ENCODE data around the gene NINJ2.
"Not testable (repeated sequence)": the region's sequence is repeated elsewhere in the genome, so short reads cannot be mapped to it uniquely, and the experiment has no call there.

Gene NINJ2

DNA sequence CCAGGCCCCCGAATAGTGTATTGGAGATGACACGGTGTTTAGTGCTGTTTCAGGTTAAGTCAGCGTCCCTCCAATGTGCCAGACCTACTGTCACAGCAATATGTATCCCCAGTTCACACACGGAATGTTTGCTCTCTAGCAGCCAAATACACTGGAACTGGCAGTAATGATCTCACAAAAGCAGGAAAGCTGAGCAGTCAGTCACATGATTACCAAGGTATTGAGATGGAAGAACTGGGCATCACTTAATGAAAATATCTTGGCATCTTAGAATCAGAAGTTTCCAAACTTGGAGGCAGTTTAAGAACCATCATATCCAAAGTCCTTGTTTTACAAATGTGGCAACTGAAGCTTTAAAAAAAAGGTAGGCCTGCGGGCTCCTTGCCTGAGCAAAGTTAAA lies 23.3 kb downstream of the NINJ2 start:
- no peak for DNase-seq

- DNase-seq: no peak
Observed at GRCh38 chr12:639566-639965, 23.7 kb downstream of the NINJ2 start.

GRCh38 chr12:638953-639557 lies 24.2 kb downstream of the NINJ2 start:
- no peak for DNase-seq

DNA sequence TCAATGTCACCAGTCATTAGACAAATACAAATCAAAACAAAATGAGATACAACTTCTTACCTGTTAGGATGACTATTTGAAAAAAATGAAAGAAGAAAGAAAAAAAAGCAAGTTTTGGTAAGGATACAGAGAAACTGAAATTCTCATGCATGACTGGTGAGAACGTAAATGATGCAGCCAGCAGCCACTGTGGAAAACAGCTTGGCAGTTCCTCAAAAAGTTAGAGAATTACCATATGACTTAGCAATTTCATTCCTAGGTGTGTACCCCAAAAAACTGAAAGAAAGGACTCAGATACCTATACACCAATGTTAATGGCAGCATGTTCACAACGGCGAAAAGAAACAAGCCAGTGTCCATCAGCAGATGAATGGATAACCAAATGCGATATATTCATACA lies 26.6 kb downstream of the NINJ2 start:
- no peak for DNase-seq

DNA sequence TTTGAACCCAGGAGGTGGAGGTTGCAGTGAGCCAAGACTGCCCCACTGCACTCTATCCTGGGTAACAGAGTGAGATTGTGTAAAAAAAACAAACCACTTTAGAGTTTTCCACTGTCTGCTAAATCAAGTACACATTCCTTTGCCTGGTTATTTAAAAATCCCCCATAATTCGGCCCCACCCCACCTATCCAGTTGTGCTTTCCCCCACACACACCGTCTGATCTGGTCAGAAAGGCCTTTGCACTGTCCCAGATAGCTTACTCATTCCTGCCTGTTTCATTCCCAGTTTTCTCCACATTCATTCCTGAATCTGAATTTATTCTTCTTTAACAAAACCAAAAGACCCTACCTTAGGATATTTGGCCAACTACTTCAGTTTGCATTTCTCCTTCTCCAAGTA lies 29.5 kb downstream of the NINJ2 start:
- DNase-seq: no peak

DNA sequence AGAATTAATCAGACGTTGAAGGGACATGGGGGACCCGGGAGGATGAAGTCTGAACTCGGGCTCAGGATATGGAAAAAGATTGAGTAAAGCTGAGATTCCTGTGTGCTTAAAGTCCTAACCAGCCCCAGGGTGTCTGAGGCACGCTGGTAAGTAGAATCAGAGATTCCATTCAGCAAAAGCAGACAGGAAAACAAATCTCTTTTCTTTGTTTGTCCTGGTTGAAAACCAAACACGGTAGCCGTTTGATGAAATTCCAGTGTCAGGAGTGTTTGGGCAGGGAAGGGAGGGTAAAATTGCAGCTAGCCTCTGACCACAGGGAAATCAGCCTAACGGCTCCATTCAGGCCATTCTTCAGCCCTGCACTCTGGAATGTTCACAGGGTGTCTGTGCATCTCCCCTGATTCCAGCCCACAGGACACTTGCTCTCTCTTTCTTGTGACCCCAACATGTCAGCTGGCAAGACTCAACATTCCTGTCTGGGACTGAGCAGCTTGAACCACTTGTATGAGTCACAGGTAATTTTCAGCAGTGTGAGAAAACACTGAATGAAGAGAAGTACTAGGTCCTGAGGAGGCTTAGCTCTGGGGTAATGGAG lies 31.0 kb downstream of the NINJ2 start:
- no peak for DNase-seq

- DNase-seq: peak; percentile 79
Observed at GRCh38 chr12:630656-631632, 32.3 kb downstream of the NINJ2 start.

GRCh38 chr12:628742-629078 lies 34.5 kb downstream of the NINJ2 start:
- DNase-seq: not testable (repeated sequence)

DNA sequence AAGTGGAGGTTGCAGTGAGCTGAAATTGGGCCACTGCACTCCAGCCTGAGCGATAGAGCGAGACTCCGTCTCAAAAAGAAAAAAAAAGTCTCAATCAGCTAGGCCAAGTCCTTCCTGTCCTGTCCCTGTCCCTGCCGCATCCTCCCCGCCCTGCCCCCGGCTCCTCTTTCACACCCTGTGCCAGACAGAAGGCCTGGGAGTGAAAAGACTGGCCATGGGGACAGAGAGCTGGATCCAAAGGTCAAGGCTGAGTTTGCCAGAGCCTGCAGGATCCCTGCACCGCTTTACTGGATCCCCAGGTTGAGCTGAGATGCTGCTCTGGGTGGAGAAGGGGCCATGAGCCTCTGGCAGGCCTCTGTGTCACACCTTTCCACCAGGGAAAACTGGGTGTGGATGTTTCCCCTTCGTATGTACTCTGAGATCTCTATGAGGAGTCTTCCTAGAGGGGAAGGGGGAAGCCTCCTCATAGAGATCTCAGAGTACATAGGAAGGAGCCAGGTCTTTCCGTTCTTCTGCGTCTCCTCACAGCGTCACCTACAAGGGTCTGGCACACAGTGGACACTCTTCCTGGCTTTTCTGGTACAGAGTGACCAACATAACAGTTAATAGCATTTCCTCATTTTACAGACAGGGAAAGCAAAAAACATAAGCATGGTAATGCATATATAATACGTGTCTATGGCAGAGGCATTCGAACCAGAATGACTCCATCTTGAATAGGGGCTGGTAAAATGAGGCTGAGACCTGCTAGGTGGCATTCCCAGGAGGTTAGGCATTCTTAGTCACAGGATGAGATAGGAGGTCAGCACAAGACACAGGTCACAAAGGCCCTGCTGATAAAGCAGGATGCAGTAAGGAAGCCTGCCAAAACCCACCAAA lies 35.1 kb downstream of the NINJ2 start:
- DNase-seq: no peak

DNA sequence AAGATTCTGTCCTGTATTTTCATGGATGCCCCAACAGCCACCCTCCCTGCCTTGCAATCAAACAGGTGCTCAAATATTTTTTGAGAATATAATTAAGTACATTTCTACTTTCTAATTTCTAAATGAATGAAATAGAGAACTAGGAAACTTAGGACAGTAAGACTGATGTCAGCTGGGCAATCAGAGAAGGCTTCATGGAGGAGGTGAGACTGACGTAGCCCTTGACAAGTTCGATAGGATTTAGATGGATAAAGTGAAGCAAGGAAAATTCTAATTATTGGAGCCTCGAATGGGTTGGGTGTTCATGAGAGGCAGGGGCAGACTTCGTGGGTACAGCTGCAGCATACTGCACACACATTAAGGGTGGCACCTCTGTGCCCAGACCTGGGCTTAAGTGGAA lies 36.0 kb downstream of the NINJ2 start:
- DNase-seq: no peak

DNA sequence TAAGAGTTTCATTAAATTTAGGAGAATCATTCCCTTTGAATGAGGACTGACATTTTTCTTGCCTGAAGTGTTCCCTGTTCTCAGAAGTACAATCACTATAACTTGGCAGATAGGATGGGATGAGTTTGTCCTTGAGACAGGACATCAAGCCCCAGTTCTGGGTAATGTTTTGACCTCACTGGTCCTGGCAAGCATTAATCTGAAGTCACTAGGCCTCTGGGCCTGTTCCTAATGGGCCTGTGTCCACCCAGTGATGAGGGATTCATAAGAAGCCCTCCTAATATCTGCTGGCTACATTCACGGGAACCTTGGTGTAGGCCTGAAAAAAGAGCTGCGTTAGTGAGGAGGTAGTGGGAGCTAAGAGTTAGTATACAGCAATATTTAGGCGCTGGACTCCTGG lies 37.2 kb downstream of the NINJ2 start:
- DNase-seq: no peak

- DNase-seq: no peak
Observed at GRCh38 chr12:623865-624372, 39.3 kb downstream of the NINJ2 start.

DNA sequence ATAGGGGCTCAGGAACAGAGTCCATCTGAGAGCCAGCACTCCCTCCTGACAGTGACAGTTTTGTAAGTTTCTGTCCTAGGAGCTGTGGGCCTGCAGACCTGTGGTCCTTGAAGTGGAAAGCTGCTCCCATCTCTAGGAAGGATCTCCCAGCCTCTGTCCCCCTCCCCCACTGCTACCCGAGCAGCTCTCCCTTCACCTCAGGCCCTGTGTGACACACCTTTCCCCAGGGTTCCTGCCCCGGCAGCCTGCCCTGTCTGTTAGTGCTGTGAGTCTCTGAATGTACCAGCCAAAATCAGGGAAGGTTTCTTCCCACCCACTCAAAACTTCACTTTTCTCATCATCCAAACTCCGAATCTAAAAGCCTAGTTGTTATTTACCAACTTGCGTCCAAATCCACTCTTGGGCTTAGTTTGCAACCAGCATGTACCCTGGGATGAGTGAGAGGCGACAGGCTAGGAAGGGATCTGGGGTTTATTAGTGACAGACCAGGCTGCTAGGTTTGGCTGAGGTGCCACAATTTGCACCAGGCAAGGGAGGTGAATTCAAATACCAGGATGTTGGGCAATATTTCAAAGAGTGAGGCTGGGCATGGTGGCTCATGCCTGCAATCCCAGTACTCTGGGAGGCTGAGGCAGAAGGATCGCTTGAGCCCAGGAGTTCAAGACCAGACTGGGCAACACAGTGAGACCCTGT lies 39.9 kb downstream of the NINJ2 start:
- no peak for DNase-seq

GRCh38 chr12:622416-622815 lies 40.8 kb downstream of the NINJ2 start:
- no peak for DNase-seq

GRCh38 chr12:619346-619745 lies 43.9 kb downstream of the NINJ2 start:
- no peak for DNase-seq

DNA sequence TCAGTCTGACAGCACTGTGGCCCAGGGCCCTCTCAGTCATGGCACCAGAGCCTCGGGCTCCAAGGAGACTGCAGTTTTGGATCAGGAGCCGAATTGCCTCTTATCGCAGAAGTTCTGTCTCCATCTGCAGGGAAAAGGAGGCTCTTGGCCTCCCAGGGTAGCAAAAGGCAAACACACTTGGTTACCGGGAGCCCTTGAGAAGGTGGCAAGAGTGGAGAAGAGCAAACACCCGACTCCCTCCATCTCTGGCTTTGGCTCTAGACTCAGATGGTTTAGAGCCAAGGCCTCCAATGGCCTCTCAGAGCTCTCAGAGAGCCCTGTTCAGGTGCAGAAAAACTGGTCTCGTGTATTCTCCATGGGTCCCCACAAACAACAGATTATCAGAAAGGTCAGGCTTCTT lies 44.6 kb downstream of the NINJ2 start:
- no peak for DNase-seq

DNA sequence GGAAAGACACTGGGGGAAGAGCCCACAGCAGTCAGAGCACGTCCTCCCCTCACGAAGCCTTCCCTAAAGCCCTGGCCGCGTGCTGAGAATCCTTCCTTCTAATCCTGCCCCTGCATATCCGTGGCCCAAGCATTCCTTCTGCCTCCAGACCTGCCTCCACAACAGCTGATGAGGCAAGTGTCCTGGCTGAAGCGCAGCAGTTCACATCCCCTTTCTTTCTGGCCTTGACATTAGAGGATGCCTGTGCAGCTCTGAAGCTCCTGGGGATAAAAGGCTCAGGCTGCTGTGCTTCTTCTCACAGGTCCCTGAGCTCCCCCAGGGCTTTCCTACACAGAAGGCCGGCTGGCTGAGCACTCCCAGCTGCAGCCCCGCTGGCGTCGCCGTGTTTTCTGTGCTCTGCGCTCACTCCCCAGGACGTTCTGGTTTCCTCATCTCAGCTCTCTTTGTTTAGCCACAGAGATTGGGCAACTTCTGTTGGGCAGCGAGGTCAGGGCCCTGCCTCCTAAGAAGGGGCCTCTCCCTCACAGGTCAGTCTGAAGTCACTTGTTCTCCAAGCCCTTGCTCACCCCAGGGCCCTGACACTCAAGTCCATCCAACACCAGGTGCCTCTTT lies 45.8 kb downstream of the NINJ2 start:
- DNase-seq: no peak

- no peak for DNase-seq
Observed at GRCh38 chr12:615620-616019, 47.6 kb downstream of the NINJ2 start.

DNA sequence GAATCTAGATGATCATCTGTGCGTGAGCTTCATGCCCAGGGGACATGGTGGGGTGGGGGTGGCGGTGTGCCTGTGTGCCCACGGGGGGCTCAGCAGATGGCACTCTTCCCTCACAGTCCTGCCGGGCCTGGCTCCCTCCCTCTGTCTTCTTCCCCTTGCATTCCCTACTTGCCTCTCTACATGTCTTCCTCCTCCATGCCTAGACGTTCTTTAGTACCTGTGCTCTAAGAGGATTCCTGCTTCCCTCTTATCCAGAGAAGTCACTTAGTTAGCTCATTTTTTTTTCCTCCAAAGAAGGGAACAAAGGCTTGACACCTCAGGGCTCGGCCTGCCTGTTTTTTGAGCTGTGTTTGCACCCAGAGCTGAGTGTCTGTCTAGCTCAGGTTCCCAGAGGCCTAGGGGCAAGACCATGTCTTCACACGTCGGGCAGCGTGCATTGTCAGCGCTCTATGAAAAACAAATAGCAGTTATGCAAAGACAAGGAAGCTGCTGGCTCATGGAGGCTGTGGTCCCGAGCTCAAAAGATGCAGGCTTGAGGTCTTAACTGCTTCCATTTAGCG lies 48.8 kb downstream of the NINJ2 start:
- peak; percentile 49 for DNase-seq

- DNase-seq: no peak
Observed at GRCh38 chr12:613996-614395, 49.2 kb downstream of the NINJ2 start.

- DNase-seq: no peak
Observed at GRCh38 chr12:612886-613285, 50.4 kb downstream of the NINJ2 start.

Measured in stimulated activated CD8-positive, alpha-beta memory T cell treated with anti-CD3 and anti-CD28 coated beads, Interleukin-4, amount 100 ng/mL, for 48 hours (primary cell).